ENCODE data around the gene ATG4C. TPM values are rescaled to one million over a fixed set of nuclear protein-coding genes. Genes with fewer than 3 reads are reported as not detected.

The ATG4C gene
- total and polyA plus RNA-seq, 2 of the 13 experiments (the other 11 are each of a cell fraction or from before 2014, with no cell fraction given): 4.0 to 11.2 TPM

DNA sequence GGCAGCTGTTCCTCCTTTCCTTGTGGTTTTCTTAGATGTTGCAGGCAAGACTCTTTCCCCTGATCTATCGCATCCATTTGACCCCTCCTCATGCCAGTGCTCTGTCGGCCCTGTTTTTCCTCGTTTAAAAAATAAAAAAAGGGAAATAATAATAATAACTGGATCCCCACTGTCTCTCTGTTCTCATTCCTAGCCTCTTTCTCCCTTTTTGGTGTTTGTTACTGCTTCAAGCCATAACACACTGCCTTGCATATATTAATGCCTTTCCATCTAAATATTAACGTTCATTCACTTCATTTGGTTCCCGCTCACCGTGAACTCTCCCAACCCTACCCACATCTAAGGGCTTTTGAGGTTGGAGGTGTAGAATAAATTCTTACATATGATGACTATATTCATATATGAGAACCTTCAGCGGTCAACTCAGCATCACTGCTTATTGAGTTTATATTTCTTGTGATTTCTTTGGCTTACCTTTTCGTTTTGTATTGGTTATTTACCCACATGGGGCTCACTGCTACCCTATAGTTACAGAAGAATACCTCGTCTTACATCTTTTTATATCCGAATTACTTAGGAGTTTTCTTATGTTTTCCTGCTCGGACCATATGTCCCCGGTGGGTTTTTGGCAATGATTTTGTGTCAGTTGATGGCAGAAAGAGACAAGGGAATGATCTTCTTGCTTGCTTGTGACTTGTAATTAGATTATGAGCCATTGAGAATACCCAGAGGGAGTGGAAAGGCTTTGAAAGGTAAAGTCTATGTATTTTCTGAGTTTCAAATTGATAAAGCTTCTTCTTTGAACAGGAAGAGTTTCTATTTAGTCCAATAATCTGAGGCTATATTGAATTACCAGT, 805 bp downstream of the ATG4C start (continued):
- no peak for TF ChIP-seq FOXP4 (CRISPR knock-in tag; IDR thresholded peaks at IDR 0.05)
- no peak for TF ChIP-seq TOPORS (CRISPR knock-in tag; IDR thresholded peaks at IDR 0.05)
- no peak for TF ChIP-seq KLF9 (CRISPR knock-in tag; IDR thresholded peaks at IDR 0.05; ENCODE audit: low read depth)

DNA sequence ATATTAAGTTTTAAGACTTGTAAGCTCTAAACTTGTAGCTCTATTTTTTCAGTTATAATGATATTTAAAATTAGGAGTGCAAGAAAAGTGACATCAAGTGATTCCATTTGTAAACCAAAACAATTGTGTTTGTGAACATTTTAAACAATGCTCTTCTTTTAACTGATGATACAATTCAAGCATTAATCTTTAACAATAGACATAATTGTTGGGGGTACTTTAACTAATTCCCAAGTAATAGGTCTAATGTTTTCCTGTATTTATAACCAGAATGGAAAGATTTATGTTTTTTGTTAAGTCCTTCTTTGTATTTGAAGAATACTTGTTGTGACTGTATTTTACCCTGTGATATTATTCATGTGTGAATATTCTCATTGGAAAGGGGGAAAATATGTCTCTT, 6.8 kb downstream of the ATG4C start:
- H3K4me1 ChIP-seq (ENCODE audit: insufficient read depth, low read length): peaks cover 32% of the 10 kb centered on the region
- no peak overlapping the region for H2AFZ ChIP-seq (ENCODE audit: low read length)
- H4K20me1 ChIP-seq (ENCODE audit: insufficient read depth, low read length): no peaks in the 10 kb centered on the region
- H3K4me2 ChIP-seq (ENCODE audit: low read depth, low read length): no peak overlapping the region
- in situ Hi-C loops (cut with HindIII; ENCODE audit: extremely low pct_ligation_motif_present, low pct_unique_long_range_greater_than_20kb) (no loop called here), intact Hi-C loops (cut with micrococcal nuclease; ENCODE audit: unreplicated experiment) (no loop called here)
- no peaks in the 10 kb centered on the region for H3K9me3 ChIP-seq (ENCODE audit: low read length)
- BruUV-seq (replicated peaks): no TSS peak
- CTCF ChIA-PET (ENCODE audit: low intra/inter-chr PET ratio, low total read pairs): no interaction called here
- H3K27me3 ChIP-seq (ENCODE audit: control insufficient read depth in 1 of 2, insufficient read depth in 2 of 2, low read length in 2 of 2): no peaks in the 10 kb centered on the region
- no peak overlapping the region for H3K9ac ChIP-seq (ENCODE audit: insufficient read depth, low read depth, low read length)
- no peak for TF ChIP-seq ELF1 (CRISPR knock-in tag; IDR thresholded peaks at IDR 0.05)
- TF ChIP-seq FOXO4 (CRISPR knock-in tag; conservative IDR thresholded peaks at IDR 0.05): no peak
- no peaks in the 10 kb centered on the region for H3K36me3 ChIP-seq (replicated peaks in 1 of 2; ENCODE audit: control insufficient read depth in 1 of 2, insufficient read depth in 2 of 2, low read length in 2 of 2)
- no peak overlapping the region for H3K4me3 ChIP-seq (replicated peaks in 1 of 3; ENCODE audit: insufficient read depth in 1 of 3, low read depth in 2 of 3, low read length in 3 of 3)
- DNase-seq (ENCODE audit: low spot score) (no peak), ATAC-seq (no peak), FAIRE-seq (no peak)
- no peak overlapping the region for H3K27ac ChIP-seq (ENCODE audit: extremely low read length, insufficient read depth, low read length)
- H3K79me2 ChIP-seq (ENCODE audit: insufficient read depth, low read length): peaks cover 27% of the 10 kb centered on the region
- POLR2A ChIA-PET: no interaction called here
